Measurements from ENCODE around the gene PLPP6.

GRCh38 chr9:4661165-4661564 lies 929 bp upstream of the PLPP6 start:
- no peak for TF ChIP-seq GATA2 (IDR thresholded peaks at IDR 0.05; ENCODE audit: low read depth, low read length)
- TF ChIP-seq GATA3 (IDR thresholded peaks at IDR 0.05; ENCODE audit: low read depth, low read length): no peak

Measured in SH-SY5Y (cell line).